ENCODE results near the gene CFAP221.

DNA sequence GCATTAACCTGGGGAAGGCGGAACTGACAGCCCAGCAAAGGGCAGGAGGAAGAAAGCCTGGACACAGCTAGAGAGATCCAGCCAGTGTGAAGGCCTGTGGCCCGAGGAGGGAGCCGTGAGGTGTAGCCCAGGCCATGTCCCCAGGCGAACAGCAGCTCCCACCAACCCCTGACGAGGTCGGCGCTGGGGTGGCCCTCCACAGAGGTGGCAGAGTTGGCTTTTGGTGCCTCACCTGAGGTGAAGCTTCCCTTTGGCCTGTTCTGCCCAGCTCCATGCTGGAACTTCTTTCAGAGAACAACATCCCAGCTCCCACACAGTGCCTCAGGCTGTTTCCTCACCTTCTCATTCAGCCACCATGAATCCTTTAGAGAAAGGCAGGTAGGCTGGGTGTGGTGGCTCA lies 148.1 kb downstream of the CFAP221 start:
- TF ChIP-seq, protein P1, sequence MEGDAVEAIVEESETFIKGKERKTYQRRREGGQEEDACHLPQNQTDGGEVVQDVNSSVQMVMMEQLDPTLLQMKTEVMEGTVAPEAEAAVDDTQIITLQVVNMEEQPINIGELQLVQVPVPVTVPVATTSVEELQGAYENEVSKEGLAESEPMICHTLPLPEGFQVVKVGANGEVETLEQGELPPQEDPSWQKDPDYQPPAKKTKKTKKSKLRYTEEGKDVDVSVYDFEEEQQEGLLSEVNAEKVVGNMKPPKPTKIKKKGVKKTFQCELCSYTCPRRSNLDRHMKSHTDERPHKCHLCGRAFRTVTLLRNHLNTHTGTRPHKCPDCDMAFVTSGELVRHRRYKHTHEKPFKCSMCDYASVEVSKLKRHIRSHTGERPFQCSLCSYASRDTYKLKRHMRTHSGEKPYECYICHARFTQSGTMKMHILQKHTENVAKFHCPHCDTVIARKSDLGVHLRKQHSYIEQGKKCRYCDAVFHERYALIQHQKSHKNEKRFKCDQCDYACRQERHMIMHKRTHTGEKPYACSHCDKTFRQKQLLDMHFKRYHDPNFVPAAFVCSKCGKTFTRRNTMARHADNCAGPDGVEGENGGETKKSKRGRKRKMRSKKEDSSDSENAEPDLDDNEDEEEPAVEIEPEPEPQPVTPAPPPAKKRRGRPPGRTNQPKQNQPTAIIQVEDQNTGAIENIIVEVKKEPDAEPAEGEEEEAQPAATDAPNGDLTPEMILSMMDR (IDR thresholded peaks at IDR 0.05) = no peak
- TF ChIP-seq POLR2A (IDR thresholded peaks at IDR 0.05) = no peak
- no peak for TF ChIP-seq POLR2AphosphoS5 (IDR thresholded peaks at IDR 0.05)
